GM19240 (cell line): ENCODE measurements around the gene WNT6.

Source experiments
- DNase-seq: peaks from one replicate; pipeline ENCODE4 v3.0.0; 2011; ENCODE audit warnings: low spot score; ENCODE audit not compliant: insufficient read length

Gene WNT6

DNA sequence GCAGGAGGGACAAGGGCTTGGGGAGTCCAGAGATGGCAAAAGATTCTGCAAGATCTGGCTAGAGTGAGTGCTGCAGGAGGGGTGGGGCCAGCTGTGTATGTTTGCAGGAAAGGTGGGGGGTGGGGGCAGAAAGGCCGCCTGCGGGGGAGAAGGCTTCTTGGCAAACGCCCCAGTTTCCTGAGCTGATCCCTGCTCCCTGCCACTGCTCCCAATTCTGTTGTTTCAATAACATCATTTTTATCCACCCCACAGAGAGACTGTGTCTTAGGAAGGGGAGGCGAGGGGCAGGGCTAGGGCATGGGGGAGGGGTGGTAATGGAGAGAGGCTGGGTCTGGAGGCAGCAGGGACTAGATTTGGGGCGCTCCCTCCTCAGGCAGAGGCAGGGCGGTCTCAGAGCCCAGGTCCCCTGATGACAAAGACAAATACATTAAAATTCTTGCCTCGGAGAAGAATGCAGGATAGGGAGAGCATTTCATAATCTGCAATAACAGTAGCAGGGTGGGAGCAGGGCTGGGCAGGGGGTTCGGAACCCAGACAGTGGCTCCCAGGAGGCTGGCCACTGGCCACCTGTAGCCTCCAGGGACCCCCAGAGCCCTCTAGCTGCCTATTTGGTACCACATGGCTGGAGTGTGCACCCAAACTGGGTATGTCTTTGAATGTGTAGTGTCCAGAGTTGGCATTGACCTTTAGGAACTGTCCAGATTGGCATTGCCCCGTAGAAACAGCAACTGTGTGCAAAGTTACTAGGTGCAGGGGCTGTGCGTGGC lies 2.1 kb upstream of the WNT6 start:
- DNase-seq, result no peak

DNA sequence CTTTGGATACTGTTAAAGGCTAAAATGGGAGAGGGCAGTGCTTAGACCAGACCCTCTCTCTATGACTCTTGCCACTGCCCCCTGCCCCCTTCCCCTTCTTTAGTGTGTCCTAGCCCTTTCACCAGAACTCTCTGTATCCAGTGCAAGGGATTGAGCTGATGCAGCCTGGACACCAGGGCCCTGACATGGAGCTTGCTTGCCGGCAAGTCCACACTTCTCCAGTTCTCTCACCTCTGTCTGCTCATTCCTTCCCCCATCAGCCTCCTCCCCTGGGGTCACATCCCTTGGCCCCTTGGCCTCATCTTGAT lies 1.5 kb upstream of the WNT6 start:
- DNase-seq, result no peak

GRCh38 chr2:218858671-218859555 lies 692 bp upstream of the WNT6 start:
- DNase-seq, result no peak

GRCh38 chr2:218859988-218860831 lies 605 bp downstream of the WNT6 start:
- no peak for DNase-seq

- no peak for DNase-seq
Observed at GRCh38 chr2:218860950-218861381, 1.4 kb downstream of the WNT6 start.

DNA sequence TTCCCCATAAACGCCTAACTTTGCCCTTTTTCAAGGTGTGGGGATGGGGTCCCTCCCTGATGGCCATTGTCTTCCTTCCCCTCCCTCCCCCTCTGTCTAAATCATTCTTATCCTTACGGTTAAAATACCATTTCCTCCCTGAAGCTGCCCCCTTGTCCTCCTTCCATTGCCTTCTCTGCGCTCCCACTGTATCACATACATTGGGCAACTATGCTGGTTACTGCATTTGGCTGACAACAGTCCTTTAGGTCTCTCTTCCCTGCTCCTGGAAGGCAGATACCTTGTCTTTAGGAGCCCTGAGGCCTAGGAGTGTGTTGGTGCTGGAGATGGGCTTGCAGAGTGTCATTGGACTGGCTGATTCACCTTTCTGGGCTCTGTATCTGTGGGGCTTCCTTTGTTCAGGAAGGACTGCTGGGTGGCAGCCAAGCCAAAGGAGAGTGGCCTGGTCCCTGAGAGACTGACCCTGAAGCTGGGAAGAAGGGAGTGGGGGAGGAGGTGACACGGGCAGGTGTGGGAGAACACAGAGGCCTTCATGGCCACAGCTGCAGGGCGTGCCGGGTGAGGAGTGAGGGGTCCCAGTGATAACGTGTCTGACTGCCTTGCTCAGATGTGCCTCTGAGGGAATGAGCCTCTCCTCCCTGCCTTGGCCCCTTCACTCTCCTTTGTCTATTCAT lies 2.2 kb downstream of the WNT6 start:
- no peak for DNase-seq

DNA sequence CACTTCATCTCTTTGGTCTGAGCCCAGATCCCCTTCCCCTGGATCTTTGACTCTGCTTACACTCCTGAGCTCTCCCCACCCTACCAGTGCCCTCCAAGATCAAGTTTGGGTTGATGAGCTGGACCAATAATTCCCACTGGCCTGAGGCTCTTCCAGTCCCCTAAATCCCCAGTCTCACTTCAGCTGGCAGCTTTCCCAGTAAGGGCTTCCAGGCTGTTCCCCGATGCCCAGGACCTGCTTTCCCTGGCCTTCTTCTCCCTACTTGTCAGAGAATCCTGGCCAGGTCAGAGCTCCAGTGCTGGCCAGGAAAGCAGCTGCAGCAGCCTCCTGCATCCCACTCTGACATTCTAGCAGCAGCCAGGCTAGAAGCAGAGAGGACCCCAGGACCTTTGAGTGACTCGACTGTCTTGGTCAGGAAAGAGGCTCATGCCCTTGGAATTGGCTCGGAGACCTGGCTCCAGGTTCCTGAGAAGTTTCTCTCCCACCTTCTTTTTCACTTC lies 3.5 kb downstream of the WNT6 start:
- DNase-seq, result no peak

DNA sequence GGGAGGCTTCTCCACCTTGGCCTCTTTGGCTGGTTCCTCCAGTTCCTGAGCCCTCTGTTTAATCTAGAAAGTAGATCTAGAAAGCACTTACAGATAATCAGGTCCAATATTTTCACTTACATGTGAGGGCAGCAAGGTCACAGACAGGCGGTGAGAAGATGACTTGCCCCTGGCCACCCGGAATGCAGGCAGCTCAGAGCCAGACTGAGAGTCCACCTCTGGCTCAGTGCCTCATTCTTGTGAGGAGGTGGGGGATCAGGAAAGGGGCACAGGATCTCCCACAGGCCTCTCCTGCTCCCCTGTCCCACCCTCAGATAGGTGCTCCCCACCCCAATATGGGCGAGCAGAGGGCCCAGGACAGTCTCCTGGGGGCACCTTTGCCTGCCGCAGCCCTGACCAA lies 5.8 kb downstream of the WNT6 start:
- DNase-seq, result no peak

GRCh38 chr2:218865999-218866398 lies 6.4 kb downstream of the WNT6 start:
- no peak for DNase-seq

GRCh38 chr2:218867900-218868299 lies 8.3 kb downstream of the WNT6 start:
- DNase-seq, result no peak

DNA sequence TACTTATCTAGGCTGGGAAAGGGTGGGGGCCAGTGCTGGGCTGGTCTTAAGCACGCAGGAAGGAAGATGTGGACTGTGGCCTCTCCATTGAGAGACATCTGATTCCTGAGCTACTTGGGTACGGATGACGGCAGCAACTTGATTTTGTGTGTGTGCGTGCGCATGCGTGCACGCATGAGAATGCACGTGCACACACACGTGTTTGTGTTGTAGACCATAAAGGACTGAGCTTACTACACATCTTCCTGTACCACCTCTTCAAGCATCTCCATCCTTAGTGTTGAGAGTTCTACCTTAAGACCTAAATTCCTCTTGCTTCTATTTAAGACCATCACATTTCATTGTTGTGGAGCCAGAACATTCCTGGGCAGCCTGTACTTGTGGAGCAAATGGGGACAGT lies 9.5 kb downstream of the WNT6 start:
- no peak for DNase-seq

- DNase-seq, result no peak
Observed at GRCh38 chr2:218870984-218871344, 11.4 kb downstream of the WNT6 start.

DNA sequence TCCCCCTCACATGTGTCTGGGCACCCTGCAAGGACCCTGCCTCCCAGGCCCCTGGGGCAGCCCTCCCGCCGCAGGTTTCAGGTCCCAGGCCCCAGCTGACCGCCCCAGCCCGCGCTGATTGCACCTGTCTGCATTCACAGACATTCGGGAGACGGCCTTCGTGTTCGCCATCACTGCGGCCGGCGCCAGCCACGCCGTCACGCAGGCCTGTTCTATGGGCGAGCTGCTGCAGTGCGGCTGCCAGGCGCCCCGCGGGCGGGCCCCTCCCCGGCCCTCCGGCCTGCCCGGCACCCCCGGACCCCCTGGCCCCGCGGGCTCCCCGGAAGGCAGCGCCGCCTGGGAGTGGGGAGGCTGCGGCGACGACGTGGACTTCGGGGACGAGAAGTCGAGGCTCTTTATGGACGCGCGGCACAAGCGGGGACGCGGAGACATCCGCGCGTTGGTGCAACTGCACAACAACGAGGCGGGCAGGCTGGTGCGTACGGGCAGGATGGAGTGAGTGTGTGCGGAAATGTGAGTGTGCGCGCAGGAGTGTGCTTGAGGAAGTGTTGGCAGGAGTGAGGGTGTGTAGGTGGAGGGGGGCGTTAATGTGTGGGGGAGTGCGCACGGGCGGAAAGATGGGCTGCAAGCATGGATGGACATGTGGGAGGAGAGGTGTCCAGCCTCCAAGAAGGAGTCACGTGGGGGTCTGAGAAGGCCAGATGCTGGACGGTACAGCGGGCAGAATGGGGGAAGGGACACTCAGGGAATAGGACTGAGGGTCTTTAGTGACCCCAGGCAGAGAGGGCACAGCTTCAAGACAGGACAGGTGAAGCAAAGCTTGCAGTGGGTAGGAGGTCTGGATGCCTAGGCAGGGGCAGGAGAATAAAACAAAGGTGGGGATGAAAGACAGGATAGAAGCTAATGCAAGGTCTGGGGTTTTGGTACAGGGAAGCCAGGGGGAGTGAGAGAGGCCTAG lies 12.0 kb downstream of the WNT6 start:
- no peak for DNase-seq

- no peak for DNase-seq
Observed at GRCh38 chr2:218872645-218873358, 13.2 kb downstream of the WNT6 start.

DNA sequence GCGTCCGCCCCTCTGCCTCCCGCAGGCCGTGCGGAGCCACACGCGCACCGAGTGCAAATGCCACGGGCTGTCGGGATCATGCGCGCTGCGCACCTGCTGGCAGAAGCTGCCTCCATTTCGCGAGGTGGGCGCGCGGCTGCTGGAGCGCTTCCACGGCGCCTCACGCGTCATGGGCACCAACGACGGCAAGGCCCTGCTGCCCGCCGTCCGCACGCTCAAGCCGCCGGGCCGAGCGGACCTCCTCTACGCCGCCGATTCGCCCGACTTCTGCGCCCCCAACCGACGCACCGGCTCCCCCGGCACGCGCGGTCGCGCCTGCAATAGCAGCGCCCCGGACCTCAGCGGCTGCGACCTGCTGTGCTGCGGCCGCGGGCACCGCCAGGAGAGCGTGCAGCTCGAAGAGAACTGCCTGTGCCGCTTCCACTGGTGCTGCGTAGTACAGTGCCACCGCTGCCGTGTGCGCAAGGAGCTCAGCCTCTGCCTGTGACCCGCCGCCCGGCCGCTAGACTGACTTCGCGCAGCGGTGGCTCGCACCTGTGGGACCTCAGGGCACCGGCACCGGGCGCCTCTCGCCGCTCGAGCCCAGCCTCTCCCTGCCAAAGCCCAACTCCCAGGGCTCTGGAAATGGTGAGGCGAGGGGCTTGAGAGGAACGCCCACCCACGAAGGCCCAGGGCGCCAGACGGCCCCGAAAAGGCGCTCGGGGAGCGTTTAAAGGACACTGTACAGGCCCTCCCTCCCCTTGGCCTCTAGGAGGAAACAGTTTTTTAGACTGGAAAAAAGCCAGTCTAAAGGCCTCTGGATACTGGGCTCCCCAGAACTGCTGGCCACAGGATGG lies 14.0 kb downstream of the WNT6 start:
- DNase-seq, result no peak

- DNase-seq, result no peak
Observed at GRCh38 chr2:218875692-218876246, 16.2 kb downstream of the WNT6 start.

DNA sequence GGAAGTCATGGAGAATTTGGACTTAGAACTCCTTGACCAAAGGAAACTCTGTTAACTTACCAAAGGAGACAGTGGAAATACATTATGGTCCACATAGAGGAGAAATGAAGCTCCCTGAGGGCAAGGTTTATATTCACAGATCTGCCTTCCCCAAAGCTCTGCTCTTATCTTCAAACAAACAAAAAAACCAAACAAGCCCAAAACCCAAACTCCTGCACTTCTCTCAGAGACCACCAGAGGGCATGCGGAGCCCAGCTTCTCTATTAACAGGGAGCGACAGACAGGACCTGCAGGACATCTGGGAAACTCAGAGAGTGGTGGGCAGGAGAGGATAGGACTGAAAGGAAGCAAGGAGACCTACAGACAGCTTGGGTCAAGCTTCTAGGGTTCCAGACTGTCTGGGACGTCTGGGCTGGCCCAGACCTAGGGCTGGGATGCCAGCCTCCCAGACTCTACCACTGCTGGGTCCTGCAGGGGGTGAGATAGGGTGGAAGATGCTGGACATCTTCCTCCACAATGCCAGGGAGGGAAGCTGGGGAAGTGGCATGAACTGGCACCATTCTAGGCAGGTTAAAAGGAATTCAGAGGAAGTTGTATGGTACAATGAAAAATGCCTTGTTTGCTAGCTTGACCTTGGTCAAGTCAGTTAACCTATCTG lies 17.1 kb downstream of the WNT6 start:
- DNase-seq, result no peak

- DNase-seq, result no peak
Observed at GRCh38 chr2:218877331-218877730, 17.7 kb downstream of the WNT6 start.
